Activated CD4-positive, CD25-positive, alpha-beta regulatory T cell treated with anti-CD3 and anti-CD28 coated beads, Interleukin-2, amount 50 U/mL, for 72 hours (primary cell): ENCODE results near the gene SGO2.

ENCODE experiments used
- DNase-seq: peaks from one replicate; pipeline ENCODE4 v3.0.0; 2021

Gene SGO2

DNA sequence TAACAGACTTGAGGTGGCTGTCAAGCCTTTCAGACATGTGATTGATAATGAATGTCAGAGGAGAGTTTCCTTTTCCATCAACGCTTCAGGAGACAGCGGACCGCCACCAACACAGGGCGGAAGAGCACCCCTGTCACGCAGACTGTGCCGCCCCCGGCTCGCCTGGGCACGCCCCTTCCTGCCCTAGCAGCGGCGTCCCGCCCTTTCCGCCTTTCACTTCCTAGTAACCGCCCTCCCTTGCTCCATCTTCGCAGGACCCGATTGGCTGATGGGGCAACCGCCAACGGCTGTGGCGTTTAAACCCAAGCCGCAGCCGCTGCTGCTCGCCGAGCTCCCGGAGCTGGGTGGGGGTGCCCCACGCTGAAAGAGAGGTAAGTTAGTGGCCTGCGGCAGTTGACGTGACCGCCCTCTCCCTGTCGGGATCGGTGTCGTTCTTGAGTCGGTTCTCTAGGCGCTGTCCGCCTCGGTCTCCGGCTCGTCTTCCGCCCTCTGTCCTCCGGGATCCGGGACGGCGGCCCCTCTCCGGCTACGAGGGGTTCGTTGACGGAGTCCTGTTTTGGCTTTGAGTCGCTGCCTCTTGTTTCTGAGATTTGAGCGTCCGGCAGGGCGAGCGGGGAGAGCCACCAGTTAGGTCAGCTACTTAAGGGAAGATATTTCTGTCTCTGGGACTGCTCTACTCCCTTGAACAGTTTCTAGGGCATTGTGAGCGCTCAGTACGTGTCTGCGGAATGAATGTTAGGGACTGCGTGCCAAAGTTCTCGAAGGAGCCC is at the start of gene SGO2:
SGO2 (plus strand) TSS at position 326 of the 770 bp plus-strand sequence. CDS start 6,769 bp downstream, outside the sequence.
- DNase-seq: peak; percentile 97

DNA sequence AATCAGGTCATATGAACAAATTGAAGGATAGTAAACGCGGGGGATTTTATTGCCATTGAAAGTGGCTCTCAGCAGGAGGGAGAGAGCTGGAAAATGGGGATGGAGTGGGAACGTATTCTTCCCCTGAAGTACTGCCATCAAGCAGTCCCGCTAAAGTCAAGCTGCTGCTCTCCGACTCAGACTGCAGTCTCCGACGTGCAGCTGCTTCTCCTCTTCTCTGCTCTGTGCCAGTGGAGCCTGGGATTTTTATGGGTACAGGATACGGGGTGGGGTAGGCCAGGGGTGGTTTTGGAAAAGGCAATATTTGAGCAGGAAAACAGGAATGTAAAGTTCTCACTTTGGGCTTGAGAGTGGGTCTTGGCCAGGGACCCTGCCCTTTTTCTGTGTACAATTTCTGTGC is 49.2 kb upstream of the SGO2 start:
- DNase-seq: no peak

GRCh38 chr2:200477667-200478131 is 48.3 kb upstream of the SGO2 start:
- no peak for DNase-seq

GRCh38 chr2:200479692-200480265 is 46.2 kb upstream of the SGO2 start:
- no peak for DNase-seq

- DNase-seq: no peak
These were observed 43.8 kb upstream of the SGO2 start for GRCh38 chr2:200482194-200482593.

DNA sequence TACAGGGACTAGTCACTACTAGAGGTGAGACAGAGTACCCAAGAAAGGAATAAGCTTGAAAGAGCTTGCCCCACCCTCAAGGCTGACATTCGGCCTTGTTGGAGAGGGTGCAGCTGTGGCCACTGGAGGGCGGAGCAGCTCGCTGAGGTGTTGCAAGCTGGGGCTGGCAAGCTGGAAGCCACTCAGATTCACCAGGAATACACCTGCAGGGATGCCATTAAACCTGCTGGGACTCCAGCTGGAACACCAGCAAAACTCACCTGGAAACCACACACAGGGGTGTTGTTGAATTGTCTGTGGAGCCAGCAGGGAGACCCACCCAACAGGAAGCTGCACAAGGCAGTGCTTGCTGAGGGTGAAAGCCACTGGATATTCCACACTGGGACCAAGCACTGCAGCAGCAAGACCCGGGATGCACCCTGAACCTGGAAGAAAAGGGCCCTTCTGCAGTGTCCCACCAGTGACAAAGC is 42.2 kb upstream of the SGO2 start:
- DNase-seq: no peak

- no peak for DNase-seq
These were observed 41.1 kb upstream of the SGO2 start for GRCh38 chr2:200484934-200485333.

DNA sequence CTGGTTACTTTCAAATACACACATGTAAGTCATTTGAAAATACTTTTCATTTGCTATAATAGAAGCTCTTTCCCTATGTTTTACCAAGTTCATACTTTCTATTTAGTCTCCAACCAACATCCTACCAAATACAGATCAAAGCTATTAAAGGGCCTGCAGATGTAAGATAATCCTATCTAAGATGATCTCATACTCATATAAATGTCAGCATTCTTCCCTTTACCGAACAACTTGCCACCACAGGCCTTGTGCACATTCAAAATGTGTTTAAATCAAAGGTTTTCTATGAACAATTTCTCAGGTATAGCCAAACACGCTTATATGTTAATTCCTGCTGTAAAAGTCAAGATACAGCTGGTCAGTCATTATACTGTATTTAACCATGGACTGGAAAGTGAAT is 39.5 kb upstream of the SGO2 start:
- no peak for DNase-seq

GRCh38 chr2:200488169-200488568 is 37.8 kb upstream of the SGO2 start:
- DNase-seq: no peak

- no peak for DNase-seq
These were observed 36.0 kb upstream of the SGO2 start for GRCh38 chr2:200490001-200490400.

DNA sequence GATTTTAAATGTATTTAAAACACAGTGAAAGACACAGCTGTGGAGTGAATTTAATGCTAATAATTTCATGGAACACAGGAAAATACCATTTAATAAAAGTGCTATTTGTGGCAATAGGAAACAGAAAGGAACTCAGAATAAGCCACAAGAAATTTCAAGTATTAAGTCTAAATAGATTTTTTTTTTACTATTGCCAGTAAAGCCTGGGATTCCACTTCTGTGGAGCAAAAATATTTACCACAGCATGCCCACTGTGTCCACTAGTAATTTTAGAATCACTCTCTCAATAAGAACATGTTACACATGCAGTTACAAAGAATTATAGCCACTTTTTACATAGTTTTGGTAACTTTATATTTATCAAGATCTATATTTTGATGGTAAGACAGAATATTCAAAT is 33.4 kb upstream of the SGO2 start:
- no peak for DNase-seq

DNA sequence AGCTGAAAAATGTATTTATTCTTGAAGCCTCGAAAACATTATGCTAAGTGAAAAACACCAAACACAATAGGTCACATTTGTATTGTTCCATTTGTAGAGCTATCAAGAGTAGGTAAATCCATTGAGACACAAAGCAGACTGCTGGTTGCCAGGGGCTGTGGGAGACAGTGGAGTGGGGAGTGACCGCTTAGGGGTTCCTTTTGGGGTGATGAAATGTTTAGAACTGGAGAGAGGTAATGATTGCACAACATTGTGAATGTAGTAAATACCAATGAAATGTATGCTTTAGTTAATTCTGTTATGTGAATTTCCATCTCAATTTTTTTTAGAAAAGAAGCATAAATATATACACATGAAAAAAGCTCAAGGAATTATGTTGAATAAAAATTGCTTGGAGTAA is 32.0 kb upstream of the SGO2 start:
- DNase-seq: no peak

GRCh38 chr2:200496696-200497095 is 29.3 kb upstream of the SGO2 start:
- DNase-seq: no peak

DNA sequence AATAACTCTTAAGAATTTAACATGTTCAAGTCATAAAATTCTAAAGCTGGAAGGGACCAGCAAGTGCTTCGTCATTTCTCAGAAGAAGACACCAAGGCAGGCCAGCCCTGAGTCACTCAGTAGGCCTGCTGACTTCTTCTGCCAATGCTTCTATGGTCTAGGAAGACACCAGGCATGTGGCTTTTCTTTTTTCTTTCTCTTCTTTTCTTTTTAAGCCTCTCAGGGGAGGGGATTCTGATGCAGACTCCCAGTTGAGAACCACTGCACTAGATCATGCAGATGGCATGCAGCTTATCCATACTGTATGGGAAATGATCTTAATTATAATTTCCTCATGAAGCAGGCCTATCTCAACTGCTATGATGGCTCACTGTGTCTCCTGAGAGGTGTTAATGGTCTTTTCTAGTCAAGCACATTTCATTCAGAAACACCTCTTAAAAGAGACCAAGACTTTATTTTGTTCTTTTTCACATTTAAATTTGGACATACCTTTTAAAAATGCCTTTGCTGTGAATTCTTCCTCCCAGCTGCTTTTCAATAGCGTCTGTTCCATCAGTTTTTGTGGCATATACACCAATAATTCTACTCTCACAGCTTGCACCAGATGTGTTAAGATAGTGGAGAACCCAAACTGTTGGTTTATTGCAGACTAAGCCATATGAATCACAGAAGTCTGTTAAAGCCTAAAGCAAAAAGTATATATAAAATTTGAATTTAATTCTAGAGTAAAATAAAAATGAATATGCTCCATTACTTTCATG is 27.4 kb upstream of the SGO2 start:
- DNase-seq: no peak

DNA sequence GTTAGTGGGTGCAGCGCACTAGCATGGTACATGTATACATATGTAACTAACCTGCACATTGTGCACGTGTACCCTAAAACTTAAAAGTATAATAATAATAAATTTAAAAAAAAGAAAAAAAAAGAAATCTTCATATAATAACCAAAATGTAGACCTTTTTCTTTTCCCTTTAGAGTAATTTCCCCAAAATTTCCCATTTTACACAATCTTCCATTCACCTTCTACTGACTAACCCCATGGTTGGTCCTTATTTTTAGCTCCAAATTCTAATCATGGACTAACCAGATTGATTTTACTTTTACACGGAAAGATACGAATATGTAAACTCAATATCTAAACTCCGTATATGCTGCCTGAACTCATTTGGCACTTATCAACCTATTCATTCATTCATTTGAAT is 23.8 kb upstream of the SGO2 start:
- no peak for DNase-seq

- DNase-seq: no peak
These were observed 19.3 kb upstream of the SGO2 start for GRCh38 chr2:200506679-200507078.

GRCh38 chr2:200507179-200507578 is 18.8 kb upstream of the SGO2 start:
- DNase-seq: no peak

DNA sequence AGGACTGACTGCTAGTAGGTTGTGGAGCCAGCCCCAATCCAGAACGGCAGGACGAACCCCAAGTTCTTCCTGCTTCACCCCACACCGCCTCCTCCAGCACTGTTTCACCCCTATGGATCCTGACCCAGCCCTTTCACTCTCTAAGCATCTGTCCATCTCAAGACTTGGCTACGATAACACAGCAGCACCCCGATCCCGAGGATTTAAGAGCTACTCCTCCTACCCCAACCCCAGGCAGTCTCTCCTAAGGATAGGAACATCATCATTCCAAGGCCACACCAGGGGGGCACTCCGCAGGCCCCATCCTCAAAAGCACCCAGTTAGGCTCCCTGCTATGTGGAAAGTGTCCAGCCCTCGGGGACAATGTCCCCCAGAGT is 16.8 kb upstream of the SGO2 start:
- no peak for DNase-seq

GRCh38 chr2:200509612-200510433 is 16.2 kb upstream of the SGO2 start, which contains the start of gene KCTD18:
TSS of gene KCTD18 (minus strand) at chr2:200510068. CDS start at chr2:200507016, 3,052 bp downstream.
- DNase-seq: peak; percentile 96

DNA sequence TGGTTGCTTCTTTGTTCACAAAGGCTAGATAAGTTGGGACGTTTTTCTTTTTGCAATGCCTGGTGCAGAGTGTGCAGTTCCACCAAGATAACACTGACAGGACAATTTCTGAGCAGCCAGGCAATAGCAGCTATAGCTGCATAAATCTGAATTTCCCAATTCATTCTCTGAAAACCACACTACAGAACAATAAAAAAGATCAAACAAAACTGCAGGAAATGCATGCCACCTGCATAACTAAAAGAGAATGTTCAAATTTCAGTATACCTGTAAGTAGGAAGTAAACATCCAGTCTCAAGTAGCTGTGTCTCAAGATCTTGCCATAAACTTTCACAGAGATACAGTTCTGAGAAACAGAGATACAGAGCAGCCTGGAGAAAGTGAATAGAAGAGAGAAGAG is 10.9 kb upstream of the SGO2 start:
- DNase-seq: no peak

DNA sequence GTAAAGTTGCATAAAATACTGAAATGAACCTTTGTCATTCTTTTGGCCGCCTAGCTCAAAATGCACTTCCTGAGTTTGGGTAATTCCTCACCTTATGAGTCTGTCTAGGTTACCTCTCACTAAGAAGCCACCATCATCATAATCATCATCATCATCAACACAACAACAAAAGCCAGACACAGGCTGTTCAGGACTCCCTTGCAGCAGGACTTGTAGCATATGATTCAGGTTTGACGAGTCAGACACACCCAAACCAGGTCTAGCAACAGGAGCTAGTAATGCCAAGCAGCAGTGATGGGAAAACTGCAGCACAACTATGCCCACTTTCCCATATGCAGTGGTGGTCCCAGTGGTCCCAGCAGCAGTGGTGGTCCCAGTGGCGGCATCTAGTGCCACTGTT is 2.8 kb upstream of the SGO2 start:
- no peak for DNase-seq

DNA sequence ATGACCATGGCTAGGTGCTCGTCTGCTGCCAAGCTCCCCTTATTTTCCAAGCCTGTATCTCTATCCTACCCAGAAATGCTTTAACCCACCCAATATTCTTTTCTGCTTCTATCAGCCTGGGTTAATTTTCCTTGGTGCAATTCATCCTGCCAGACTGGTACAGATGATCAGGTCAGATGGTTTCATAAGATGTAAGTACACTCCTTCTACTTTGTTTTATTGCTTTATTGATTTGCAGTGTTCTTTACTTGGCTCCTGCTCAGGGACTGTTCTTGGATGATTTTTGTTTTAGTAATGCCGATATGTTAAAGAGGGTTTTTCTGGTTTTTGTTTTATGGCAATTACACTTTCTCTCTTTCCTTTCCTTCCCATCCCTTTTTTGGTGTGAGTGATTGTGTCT is 2.4 kb upstream of the SGO2 start:
- no peak for DNase-seq

DNA sequence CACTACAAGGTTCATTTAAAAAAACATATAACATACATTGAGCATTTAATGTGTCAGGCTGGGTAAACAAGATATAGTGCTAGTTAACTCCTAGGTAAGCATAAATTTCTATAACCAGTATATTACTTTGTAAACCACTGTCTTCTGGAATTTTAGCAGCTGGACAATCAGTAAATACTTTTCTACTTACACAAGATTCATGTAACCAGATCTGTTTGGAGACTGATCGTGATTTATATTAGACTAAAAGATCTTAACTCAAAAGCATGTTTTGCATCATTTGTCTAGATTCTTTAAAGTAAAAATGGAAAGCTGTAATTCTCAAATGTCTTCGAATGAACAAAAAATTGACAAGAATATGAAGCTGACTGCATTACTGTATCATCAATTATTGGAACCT is 941 bp upstream of the SGO2 start:
- DNase-seq: no peak
